ENCODE data around the gene CRIP3. TPM values are rescaled to one million over a fixed set of nuclear protein-coding genes. Genes with fewer than 3 reads are reported as not detected.

Gene CRIP3
- total and polyA plus RNA-seq, 2 of the 4 experiments (the other 2 are of a cell fraction) = not detected

DNA sequence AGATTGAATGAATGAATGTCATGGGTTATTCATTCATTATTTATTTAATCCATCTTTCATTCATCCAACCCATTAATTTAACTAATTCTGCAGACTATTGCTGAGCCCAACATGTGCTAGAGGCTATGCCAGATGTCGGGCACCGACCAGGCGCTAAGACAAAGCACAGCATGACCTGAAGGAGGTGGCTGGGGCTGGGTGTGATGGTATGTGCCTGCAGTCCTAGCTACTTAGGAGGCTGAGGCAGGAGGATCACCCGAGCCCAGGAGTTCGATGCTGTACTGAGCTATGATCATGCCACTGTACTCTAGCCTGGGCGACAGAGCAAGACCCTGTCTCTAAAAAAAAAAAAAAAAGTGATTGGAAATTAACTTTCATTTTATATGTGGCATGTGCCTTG, 16.3 kb downstream of the CRIP3 start:
- no peaks in the 10 kb centered on the region for H3K36me3 ChIP-seq (ENCODE audit: control insufficient read depth, insufficient read depth, low read length)
- TF ChIP-seq MAFK (IDR thresholded peaks at IDR 0.05; ENCODE audit: low read depth, low read length) (no peak), RAD21 (IDR thresholded peaks at IDR 0.05; ENCODE audit: low read length) (no peak), SMC3 (IDR thresholded peaks at IDR 0.05; ENCODE audit: low read depth, low read length) (no peak), CEBPB (IDR thresholded peaks at IDR 0.05; ENCODE audit: low read depth, low read length) (no peak), RFX5 (IDR thresholded peaks at IDR 0.05; ENCODE audit: low read depth, low read length) (no peak), MXI1 (IDR thresholded peaks at IDR 0.05; ENCODE audit: borderline replicate concordance, low read depth, low read length) (no peak), BHLHE40 (IDR thresholded peaks at IDR 0.05; ENCODE audit: low read depth, low read length) (no peak), NFE2L2 (IDR thresholded peaks at IDR 0.05; ENCODE audit: low read depth, low read length) (no peak), FOS (IDR thresholded peaks at IDR 0.05; ENCODE audit: low read depth, low read length) (no peak), ELK1 (IDR thresholded peaks at IDR 0.05; ENCODE audit: borderline replicate concordance, low read depth, low read length) (no peak), MAZ (IDR thresholded peaks at IDR 0.05; ENCODE audit: borderline replicate concordance, low read depth, low read length) (no peak), POLR2A (IDR thresholded peaks at IDR 0.05; ENCODE audit: low read depth, low read length) (no peak), CHD1 (IDR thresholded peaks at IDR 0.05; ENCODE audit: low read depth, low read length) (no peak), RCOR1 (IDR thresholded peaks at IDR 0.05; ENCODE audit: insufficient replicate concordance, low read length) (no peak)
- TF ChIP-seq, protein P1, sequence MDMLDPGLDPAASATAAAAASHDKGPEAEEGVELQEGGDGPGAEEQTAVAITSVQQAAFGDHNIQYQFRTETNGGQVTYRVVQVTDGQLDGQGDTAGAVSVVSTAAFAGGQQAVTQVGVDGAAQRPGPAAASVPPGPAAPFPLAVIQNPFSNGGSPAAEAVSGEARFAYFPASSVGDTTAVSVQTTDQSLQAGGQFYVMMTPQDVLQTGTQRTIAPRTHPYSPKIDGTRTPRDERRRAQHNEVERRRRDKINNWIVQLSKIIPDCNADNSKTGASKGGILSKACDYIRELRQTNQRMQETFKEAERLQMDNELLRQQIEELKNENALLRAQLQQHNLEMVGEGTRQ (IDR thresholded peaks at IDR 0.05; ENCODE audit: low read depth, low read length) = no peak
- TF ChIP-seq, protein P2, sequence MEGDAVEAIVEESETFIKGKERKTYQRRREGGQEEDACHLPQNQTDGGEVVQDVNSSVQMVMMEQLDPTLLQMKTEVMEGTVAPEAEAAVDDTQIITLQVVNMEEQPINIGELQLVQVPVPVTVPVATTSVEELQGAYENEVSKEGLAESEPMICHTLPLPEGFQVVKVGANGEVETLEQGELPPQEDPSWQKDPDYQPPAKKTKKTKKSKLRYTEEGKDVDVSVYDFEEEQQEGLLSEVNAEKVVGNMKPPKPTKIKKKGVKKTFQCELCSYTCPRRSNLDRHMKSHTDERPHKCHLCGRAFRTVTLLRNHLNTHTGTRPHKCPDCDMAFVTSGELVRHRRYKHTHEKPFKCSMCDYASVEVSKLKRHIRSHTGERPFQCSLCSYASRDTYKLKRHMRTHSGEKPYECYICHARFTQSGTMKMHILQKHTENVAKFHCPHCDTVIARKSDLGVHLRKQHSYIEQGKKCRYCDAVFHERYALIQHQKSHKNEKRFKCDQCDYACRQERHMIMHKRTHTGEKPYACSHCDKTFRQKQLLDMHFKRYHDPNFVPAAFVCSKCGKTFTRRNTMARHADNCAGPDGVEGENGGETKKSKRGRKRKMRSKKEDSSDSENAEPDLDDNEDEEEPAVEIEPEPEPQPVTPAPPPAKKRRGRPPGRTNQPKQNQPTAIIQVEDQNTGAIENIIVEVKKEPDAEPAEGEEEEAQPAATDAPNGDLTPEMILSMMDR (conservative IDR thresholded peaks at IDR 0.05; ENCODE audit: low read depth, low read length) = no peak
- H2AK9ac ChIP-seq (replicated peaks; ENCODE audit: low read depth, low read length, poor library complexity) = no peak overlapping the region
- no peak overlapping the region for H3K56ac ChIP-seq (ENCODE audit: extremely low read depth, insufficient read depth, low read length)
- H4K5ac ChIP-seq (ENCODE audit: low read depth, low read length) = no peak overlapping the region
- DNase-seq (no peak), ATAC-seq (ENCODE audit: low read depth) (no peak)
- no peak overlapping the region for H2BK20ac ChIP-seq (ENCODE audit: low read depth, low read length)
- H2BK120ac ChIP-seq (ENCODE audit: low read depth, low read length) = no peak overlapping the region
- H3K4ac ChIP-seq (ENCODE audit: low read depth, low read length) = no peak overlapping the region
- H3K4me1 ChIP-seq (ENCODE audit: control insufficient read depth, insufficient read depth, low read length) = no peaks in the 10 kb centered on the region
- no peaks in the 10 kb centered on the region for H3K9me1 ChIP-seq (ENCODE audit: insufficient read depth, low read length)
- peaks cover 31% of the 10 kb centered on the region for H3K27me3 ChIP-seq (ENCODE audit: control insufficient read depth, insufficient read depth, low read length)
- no peak overlapping the region for H3K14ac ChIP-seq (replicated peaks; ENCODE audit: low read depth, low read length)
- H2BK5ac ChIP-seq (ENCODE audit: low read depth, low read length, poor library complexity, severe bottlenecking) = no peak overlapping the region
- no peaks in the 10 kb centered on the region for H4K20me1 ChIP-seq (ENCODE audit: insufficient read depth, low read length)
- BruUV-seq (replicated peaks) = no TSS peak
- no peak overlapping the region for H2AK5ac ChIP-seq (ENCODE audit: low read depth, low read length)
- no CpG with 5 or more reads among the region's 6 CpGs for WGBS, 2 experiments (ENCODE audit: extremely low coverage in 2 of 2, insufficient read length in 1 of 2)
- no peak overlapping the region for H3K4me3 ChIP-seq (ENCODE audit: insufficient read depth, low read depth, low read length)
- H3K9ac ChIP-seq (ENCODE audit: low read depth, low read length) = no peak overlapping the region
- no peak overlapping the region for H4K8ac ChIP-seq (ENCODE audit: low read depth in 2 of 2, low read length in 2 of 2)
- in situ Hi-C loops (cut with MboI; ENCODE audit: low sequenced_read_pairs) = no loop called here
- dilution Hi-C loops (cut with HindIII; ENCODE audit: low sequenced_read_pairs, unreplicated experiment) = no loop called here
- H3K27ac ChIP-seq (ENCODE audit: insufficient read depth, low read length) = no peak overlapping the region
- no peak overlapping the region for H3K23ac ChIP-seq (ENCODE audit: low read depth, low read length)
- H2BK15ac ChIP-seq (ENCODE audit: low read depth, low read length) = no peak overlapping the region
- POLR2A ChIA-PET (ENCODE audit: unreplicated experiment) = no interaction called here
- intact Hi-C loops (cut with micrococcal nuclease) = no loop called here
- CTCF ChIA-PET = no interaction called here
- H3K18ac ChIP-seq (ENCODE audit: low read depth, low read length) = no peak overlapping the region
- H2AFZ ChIP-seq (replicated peaks; ENCODE audit: low read length, poor library complexity) = no peak overlapping the region
- no peaks in the 10 kb centered on the region for H3K79me1 ChIP-seq (ENCODE audit: low read depth in 1 of 2, low read length in 2 of 2)
- H3K4me2 ChIP-seq (ENCODE audit: low read depth, low read length) = no peak overlapping the region
- H3K9me3 ChIP-seq (ENCODE audit: control insufficient read depth, insufficient read depth, low read length) = no peaks in the 10 kb centered on the region
- H4K91ac ChIP-seq (ENCODE audit: insufficient read depth, low read depth, low read length) = no peak overlapping the region

Data from IMR-90 (cell line).